Cortex of kidney (tissue), 1 donor: ENCODE measurements around the gene SMAD3.

Experiments used
- DNase-seq: peaks from one replicate; lab custom pipeline; 2025; lab: John Stamatoyannopoulos, UW

Gene SMAD3

DNA sequence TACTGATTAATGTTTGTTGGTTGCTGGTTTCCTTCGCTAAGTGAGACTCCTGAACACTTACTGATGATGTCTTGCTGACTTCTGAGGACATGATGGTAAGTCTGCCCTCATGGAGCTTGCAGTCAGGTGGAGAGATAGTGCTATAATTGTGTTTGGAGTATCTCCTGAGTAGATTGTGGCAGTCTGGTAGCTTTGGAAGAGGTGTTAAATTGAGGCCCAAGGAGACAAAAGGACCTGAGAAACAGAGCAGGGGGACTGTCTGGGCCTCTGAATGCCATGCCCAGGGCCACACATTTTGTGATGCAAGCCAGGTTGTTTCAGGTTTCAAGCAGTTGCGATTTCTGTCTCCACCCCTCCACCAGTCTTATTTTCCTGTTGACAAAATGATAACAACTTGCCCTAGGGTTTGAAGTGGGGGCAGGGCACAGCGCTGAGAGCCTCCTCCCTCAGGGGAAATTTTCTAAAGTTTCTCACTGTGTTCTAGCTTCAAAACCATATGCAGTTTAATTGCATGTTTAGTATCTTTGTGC is 16.7 kb downstream of the SMAD3 start:
- DNase-seq: no peak

- no peak for DNase-seq
Observed at GRCh38 chr15:67083135-67083762, 17.8 kb downstream of the SMAD3 start.

DNA sequence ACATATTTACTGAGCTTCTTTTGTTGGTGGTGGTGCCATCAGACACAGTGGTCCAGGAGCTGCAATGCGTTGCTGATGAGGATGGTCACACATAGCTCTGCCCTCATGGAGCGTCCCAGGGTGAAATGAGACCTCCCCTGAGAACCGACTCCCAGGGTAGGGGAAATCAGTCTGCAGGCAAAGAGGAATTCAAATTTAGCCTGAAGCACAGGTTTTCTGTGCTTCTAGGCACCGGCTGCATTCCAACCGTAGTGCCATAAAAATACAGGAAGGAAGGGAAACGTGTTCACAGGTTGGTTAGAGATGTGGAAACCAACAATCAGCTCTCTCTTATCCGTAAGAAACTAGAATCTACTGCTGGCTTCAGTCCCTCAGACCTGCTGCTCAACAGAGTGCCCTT is 19.2 kb downstream of the SMAD3 start:
- no peak for DNase-seq

DNA sequence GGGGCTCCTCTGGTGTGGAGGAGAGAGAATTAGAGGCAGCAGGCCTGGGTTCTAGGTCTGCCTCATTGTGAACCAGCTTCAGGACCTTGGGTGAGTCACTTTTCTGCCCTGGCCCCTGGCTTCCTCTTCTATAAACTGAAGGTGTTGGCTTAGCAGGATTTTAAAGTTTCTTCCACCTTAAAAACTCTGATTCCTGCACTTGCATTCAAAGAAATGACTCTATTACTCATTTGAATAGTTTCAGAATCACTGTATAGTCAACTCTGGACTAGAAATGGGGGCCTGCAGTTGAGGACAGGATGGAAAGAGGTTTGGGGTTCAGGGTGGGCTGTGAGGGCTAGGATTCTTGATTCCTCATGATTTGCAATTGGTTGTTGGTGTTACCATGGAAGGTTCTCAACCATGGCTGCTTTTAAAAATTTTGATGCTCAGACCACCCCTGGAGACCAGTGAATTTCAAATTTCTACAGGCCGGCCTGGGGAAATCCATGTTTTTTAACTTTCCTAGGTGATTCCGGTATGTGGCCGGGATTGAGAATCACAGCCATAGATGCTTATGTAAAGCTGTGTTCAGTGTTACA is 19.9 kb downstream of the SMAD3 start:
- no peak for DNase-seq

DNA sequence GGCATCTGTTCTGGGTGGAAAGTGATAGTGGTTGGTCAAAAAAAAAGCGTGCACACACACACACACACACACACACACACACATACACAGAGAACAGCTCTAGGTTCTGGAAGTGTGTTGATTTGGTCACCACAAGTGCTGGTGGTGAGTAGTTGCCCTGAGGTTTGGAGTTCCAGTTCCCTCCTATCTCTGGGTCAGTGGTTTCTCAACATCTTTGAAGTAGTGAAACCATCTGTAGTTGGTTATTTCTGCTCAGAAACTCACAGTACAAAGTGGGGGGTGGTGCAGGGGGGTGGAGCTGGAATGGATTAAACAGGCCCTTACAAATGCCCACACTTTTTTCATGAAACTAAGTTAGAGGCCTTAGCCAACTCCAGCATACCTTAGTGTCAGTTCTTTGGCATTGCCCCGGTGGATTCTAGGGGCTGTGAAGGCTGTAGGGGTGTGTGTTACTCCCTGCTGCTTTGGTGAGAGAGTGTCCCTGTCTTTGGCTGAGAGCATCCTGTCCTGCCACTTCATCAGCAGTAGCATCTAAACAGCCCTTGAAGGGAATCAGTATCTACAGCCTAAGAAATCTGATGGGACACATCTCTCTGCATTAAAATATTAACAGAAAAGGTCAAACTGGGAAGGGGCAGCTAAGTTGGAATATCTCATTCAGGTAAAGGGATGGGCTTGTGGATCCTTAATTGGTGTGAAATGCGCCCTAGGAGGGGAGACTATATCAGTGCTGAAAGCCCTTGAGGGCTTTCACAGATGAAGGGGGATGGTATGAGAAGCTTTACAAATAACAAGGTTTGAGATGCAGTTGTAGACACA is 20.6 kb downstream of the SMAD3 start:
- DNase-seq: no peak

GRCh38 chr15:67086637-67086914 is 21.2 kb downstream of the SMAD3 start:
- DNase-seq: no peak

DNA sequence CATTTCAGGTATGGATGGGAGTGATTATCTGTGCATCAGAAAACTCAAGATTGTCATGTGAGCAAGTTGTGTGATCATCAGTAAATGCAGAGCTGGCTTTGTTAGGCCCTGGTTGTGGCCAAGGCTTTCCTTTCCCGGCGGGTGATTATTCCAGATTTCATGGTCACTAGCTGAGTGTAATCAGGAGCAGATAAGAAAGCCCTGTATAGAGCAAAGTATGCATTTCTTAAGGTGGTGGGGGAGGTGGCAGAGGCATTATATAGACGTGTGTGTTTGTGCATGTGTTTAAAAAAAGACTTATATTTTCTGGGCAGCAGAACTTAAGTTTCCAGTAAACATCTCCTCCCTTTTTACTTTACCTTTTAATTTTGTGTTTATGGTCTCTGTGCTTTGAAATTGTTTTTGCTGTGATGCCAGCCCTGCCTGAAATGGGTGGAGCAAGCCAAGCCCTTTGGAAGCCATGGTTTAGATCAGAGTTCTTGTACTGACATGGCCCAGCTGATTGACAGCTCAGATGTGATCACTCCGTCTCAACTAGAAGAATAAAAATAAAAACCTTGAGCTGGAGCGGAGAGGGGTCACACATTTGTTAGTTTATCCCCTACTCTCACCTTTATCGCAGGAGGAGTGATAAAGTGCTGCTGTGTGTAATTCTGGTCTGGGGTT is 22.2 kb downstream of the SMAD3 start:
- no peak for DNase-seq

DNA sequence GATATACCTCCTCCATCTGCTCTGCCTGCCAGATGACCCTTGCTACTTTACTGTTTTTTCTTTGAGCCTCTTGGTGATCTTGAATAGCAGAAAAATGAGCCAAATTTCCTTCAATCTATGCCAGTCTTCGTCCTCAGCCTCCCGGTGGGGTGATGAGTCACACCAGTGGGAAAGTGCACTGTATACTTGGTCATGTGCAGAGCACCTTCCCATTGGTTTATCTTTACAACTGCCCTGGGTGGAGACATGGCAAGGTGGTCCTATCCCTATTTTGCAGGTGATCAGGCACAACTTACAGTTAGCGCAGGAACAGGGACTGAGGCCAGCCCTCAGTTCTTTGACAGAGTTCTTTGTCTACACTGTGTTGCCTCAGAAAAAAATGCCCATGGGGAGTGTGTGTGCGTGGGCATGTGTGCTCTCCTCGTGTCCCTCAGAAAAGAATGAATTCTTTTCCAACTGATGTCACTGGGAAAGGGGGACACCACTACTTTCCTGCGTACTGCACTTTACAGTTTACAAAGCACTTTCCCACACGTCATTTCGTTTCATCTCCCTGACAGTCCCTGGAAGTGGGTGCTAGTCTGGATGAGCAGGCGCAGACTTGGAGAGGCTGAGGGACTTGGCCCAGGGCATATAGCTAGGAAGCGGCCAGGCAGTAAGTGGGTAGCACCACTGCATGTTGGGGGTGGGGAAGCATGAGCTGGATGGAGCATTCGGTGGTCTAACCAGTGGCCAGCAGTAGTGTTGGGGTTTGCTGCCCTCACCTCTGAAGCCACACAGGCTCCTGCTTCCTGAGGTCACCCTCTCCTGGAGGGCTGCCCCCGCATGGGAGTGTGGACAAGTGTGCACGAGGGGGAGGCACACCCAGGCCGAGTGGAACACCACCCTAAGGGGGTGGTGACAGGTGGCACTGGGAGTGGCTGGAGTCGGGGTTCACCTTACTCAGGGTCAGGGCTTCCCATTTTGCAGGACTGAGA is 24.1 kb downstream of the SMAD3 start:
- no peak for DNase-seq

DNA sequence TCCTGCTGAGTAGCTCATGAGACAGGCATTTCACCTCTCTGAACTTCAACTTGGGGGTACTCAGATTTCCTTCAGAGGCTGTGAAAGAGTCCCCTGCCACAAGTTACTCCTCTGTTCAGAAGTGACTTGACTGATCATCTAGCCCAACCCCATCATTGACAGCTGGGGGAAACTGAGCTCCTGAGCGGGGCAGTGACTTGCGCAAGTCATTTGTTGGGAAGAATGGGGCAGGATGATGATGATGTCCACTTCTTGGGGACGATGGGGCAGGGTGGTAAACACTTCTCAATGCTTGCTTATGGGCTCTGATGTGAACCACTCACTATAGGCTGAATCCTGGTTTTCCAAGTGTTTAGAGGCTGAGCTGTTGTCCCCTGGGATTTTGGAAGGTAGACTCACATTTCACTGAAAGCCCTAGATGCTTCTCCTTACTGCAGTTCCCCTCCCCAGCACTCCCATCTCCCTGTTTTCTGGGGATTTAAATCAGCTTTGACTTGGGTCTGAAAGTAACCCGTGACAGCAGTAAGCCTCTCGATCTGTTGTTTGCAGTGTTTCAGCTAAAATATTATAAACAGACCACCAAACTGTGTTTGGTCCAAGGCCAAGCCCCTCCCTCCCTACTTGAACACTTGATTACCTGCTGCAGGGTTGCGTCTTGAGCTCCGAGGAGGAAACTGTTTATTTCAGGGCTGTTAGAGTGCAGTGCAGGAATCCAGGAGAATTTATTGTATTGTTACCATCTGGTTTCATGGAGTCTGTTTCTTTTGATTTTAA is 25.1 kb downstream of the SMAD3 start:
- no peak for DNase-seq

DNA sequence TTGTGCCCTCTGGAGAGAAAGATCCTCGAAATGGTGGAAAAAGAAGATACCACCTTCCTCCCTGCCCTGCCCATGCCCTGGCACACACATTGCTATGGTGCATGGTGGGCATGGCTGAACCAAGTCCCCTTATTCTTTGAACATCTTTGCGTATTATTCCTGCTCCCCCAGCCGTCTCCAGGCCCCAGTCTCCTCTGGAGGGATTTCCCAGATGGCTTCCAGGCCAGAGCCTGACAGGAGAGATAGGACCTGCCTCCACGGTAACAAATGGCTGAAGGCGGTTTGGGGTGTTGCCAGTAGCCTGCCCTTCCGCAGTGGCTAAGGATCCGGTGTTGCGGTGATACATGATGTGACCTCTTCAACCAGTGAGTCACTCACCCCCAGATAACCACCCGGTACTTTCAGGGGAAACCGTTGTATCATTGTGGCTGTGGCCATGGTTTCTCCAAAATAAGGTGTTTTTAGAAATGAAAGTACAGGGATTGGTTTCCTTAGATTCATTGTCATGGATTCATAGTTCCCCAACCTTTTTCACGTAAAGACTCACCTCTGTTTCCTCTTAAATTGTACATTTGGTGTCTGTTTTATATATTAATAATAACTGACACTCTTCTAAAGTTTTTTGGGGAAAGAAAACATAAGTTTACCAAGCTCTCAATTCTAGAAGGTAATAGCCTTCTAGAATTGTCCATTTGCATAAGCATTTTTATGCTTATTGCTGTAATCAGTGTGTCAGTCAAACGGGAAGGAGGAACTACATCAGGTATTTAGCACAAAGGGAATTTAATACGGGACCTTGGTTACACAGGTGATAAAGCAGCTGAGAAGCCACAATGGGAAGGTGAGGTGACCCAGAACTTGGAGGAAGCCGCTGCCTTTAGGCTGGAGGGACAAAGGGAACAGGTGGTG is 25.9 kb downstream of the SMAD3 start:
- DNase-seq: no peak

DNA sequence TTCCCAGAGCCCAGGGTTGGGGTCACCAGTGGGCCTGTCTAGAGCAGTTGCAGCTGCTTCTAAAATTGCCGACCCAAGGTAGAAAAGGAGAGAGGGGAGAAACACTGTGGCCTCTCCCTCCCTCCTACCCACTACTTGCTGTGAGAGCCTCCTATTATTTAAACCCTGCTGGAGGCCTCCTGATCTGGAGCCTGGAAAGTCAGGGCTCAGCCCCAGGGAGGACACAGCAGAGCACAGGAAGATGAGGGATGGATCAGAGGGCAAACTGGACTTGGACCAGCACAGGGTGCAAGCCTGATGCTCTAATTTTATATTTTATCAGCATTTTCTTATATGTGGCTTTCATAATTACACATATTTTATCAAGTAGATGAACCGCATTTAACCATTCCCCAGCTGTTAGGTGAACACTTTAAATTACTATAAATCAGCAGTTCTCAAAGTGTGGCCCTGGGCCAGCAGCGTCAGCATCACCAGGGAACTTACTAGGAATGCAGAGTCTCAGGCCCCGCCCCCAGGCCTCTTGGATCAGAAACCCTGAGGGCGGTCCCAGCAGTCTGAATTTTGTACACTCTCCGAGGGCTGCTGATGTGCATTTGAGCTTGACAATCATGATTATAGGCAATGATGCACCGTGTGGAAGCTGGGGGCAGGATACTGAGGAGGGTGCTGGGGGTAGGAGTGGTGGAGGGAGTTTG is 26.7 kb downstream of the SMAD3 start:
- no peak for DNase-seq

DNA sequence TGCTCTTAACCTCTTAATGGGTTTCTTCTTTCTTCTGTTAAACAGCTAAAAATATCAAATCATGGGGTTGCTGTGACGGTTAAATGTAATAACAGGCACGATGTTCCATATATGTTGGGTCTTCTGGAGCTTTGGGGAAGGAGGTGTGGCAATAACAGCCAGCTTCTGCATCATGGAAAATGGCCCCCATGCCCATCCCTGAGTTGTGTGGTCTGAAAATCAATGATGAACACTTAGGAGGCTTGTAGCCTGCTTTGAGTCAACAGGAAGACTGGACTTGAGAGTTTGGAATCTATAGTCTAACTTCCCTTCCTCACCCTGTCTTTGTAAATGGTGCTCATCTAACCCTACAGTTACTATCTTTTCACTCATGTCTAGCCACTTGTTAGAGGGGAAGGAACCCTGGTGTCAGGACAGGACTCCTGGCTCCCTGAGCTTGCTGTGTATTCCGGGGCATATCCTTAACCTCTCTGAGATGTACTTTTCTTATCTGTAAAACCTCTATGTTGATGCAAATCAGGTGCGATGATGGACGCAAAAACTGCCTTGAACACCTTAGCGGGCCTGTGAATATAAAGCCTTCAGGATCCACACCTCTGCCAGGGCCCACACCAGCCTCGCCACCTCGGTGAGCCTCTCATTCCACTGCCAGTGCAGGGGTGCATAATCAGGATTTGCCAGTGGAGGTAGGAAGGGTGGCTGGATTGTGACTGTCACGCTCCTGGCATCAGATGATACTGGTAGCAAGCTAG is 27.5 kb downstream of the SMAD3 start:
- DNase-seq: no peak

DNA sequence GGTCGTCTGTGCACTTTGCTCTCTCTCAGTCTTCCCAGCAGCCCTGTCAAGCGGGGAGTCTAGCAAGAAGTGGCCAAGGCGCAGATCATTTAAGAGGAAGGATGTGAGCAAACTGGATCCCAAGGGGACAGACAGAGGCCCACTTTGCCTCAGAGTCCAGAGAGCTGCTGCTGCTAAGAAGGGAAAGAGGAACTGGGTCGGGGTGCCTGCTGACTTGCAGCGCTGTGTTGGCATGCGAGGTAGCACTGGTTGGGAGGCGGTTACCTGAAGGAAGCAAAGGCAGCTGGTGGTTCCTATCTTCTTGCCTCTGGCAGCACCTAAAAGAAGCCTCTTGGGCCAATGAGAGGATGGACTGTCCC is 28.1 kb downstream of the SMAD3 start:
- DNase-seq: no peak

- no peak for DNase-seq
Observed at GRCh38 chr15:67094001-67094826, 28.8 kb downstream of the SMAD3 start.

DNA sequence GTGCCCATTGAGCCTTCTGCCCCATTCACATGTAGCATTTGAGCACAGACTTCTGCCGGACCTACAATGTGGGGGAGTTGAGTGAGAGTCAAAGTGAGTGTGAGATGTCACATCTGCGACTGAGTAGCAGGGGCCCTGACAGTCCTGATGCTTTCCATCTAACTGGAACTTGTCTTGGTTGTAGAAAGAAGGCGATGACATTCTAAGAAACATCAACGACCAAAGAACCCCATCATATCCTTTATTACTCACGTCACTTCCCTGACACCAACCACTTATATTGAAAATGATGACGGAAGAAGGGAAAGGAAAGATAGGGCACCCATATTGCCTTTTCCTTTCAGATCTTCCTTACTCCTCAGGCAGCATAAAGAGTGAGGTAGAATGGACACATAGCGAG is 30.5 kb downstream of the SMAD3 start:
- no peak for DNase-seq

DNA sequence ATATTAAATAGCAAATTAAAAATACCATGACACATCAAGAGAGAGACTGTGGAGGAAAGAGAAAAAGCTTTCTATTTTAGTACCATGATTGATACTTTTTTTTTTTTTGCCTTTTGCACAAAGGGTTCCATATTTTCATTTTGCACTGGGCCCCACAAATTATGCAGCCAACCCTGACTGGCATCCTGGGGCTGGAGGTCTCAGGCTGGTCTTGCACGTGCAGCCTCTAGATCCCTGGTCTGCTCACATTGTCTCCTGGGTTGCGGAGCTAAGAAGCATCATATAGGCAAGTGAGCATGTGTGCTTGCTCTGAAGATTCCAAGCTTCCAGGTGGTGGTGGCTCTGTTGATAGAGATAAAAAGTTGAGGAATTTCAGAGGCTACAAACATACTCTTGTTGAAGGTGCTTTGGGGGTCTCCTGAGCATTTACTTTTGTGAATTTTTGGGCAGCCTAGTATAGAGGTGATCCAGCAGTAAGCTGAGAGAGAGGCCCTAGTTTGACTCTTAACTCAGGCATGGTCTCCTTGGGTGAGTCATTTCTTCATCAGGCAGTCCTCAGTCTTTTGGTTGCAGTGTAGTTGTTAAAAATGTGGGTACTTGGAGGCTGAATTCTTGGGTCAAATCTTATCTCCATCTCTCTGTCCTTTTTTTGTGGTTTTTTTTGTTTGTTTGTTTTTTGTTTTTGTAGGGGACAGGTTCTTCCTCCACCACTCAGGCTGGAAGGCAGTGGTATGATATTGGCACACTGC is 31.3 kb downstream of the SMAD3 start:
- DNase-seq: no peak

GRCh38 chr15:67097424-67097823 is 32.0 kb downstream of the SMAD3 start:
- no peak for DNase-seq
